GM23248 (cell line): ENCODE results near the gene USP24.

Experiments used
- EZH2 ChIP-seq: fragments of 200-600 bp; sonication (generic); IDR thresholded peaks from 2 replicates; pipeline ENCODE4 v1.6.1; 2018; ENCODE audit warnings: antibody characterized with exemption, mild to moderate bottlenecking; ENCODE audit not compliant: insufficient read depth, poor library complexity, severe bottlenecking
- EZH2phosphoT487 ChIP-seq: fragments of 200-600 bp; sonication (generic); IDR thresholded peaks from 2 replicates; pipeline ENCODE4 v1.6.1; 2018; ENCODE audit warnings: antibody characterized with exemption, moderate library complexity, mild to moderate bottlenecking, low read depth; ENCODE audit not compliant: insufficient read depth

GRCh38 chr1:55252942-55253589 lies 37.9 kb upstream of the USP24 start:
- TF ChIP-seq EZH2 = no peak
- no peak for TF ChIP-seq EZH2phosphoT487
